ENCODE data around the gene LARP1.

LARP1 gene

DNA sequence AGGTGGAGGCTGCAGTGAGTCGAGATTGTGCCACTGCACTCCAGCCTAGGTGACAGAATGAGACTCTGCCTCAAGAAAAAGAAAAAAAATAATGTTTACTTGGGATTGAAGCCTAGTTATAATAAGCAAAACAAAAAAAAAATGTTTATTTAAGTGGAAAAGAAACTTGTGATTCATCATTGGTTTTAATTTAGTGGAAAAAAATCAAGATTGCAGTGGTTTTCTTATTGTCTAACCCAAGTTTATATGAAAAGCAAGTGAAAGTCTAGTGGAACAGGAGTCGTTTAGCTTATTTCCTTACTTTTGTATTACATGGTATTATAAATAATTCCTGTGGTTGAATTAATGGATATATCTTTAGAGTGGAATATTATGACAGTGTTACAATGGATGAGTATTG is 111.7 kb downstream of the LARP1 start:
- no peak for TF ChIP-seq ZNF274 (IDR thresholded peaks at IDR 0.05; ENCODE audit: low read depth, low read length)
- no peak overlapping the region for H3K4me3 ChIP-seq (ENCODE audit: low read length)

Measured in GM08714 (cell line).